Measurements from ENCODE around the gene KRTAP4-8.
"Not testable (repeated sequence)": the region's sequence is repeated elsewhere in the genome, so short reads cannot be mapped to it uniquely, and the experiment has no call there.

Gene KRTAP4-8

DNA sequence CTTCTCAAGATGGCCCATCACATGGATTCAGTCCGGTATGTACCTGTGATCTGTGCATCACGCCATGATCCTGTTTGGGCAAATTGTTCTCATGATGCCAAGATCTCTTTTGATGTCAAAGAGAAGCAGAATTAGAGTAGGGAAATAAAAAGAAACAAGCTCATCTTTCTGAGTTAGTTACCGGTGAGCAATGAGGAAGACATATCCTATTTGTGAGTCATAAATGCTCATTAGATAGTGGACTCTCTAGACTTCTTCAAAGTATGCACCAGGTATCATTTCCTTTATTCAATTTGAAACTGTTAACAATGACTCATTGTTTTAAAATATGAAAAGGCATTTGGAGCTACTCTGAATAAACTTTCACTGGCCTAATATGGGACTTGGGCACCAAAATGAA lies 34.0 kb upstream of the KRTAP4-8 start:
- TF ChIP-seq, protein P1, sequence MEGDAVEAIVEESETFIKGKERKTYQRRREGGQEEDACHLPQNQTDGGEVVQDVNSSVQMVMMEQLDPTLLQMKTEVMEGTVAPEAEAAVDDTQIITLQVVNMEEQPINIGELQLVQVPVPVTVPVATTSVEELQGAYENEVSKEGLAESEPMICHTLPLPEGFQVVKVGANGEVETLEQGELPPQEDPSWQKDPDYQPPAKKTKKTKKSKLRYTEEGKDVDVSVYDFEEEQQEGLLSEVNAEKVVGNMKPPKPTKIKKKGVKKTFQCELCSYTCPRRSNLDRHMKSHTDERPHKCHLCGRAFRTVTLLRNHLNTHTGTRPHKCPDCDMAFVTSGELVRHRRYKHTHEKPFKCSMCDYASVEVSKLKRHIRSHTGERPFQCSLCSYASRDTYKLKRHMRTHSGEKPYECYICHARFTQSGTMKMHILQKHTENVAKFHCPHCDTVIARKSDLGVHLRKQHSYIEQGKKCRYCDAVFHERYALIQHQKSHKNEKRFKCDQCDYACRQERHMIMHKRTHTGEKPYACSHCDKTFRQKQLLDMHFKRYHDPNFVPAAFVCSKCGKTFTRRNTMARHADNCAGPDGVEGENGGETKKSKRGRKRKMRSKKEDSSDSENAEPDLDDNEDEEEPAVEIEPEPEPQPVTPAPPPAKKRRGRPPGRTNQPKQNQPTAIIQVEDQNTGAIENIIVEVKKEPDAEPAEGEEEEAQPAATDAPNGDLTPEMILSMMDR (IDR thresholded peaks at IDR 0.05; ENCODE audit: low read depth, low read length) = no peak
- no peak for DNase-seq (ENCODE audit: extremely low read depth, low read depth)

DNA sequence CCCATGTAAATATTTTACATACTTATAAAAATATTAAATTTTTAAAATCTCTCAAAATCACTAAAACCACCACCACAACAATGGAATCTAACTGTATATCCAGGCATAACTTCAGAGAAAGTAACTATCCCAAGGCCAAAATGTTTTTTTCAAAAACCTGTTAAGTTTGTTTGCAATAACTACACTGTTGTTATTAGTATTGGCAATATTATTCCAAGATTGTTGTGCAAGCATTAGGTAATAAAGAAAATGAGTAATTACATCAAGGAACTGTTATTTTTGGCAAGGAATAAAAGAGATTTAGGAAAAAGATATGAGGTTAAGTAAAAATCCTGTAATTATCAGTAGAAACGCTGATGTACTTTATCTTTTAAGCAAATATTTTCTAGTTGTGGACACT lies 29.4 kb upstream of the KRTAP4-8 start:
- no peak for DNase-seq (ENCODE audit: extremely low read depth, low read depth)
- TF ChIP-seq, protein P1 (IDR thresholded peaks at IDR 0.05; ENCODE audit: low read depth, low read length) = no peak

DNA sequence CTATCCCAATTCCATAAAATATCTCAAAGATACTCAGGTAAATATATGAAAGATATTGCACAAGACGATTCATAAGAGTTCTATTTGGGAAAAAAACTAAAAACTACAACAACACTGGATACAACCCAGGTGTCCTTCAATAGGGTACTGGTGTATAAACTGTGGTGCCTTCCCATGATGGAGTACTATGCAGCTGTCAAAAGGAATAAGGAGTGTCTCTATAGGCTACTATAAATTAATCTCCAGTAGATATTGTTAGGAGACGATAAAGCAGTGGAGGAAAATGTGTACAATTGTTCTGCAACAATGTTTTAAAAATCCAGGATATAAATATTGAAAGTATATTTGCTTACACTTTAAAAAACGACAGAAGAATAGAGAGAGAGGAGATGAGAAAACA lies 28.5 kb upstream of the KRTAP4-8 start:
- DNase-seq (ENCODE audit: extremely low read depth, low read depth) = no peak
- TF ChIP-seq, protein P1 (IDR thresholded peaks at IDR 0.05; ENCODE audit: low read depth, low read length) = no peak

DNA sequence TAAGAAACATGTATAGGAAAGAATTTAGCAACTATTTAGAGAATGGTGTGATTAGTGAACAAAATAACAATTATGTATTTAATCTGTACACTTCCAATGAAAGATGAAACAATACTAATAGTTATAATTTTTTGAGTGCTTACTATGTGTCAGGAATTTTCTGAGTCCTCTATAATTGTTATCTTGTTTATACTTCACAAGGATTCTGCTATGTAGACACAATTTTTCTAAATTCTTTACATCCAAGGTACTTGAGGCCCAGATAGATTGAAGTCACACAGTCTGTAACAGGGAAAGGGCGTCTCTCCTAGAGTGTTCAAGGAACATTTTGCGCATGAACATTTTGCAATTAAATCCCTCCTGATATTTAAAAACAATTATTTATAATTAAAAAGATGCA lies 27.1 kb upstream of the KRTAP4-8 start:
- no peak for DNase-seq (ENCODE audit: extremely low read depth, low read depth)
- TF ChIP-seq, protein P1 (IDR thresholded peaks at IDR 0.05; ENCODE audit: low read depth, low read length) = no peak

DNA sequence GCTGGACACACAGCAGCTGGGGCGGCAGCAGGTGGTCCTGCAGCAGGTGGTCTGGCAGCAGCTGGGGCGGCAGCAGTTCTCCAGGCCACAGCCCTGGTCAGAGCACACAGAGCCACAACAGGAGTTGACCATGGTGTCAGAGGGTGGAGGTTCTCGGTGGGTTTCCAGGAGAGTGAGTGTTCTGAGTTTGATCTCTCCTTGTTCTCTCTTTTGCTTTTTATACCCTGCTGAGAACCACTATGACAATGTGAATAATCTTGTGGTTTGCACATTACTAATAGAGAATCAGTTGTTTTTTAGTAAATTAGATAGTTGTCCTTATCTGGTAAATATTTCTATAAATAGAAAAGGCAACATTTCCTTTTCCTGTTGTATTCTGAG lies 26.0 kb upstream of the KRTAP4-8 start, which contains the start of gene KRTAP4-12:
Gene KRTAP4-12, minus strand, starts transcription at position 192 of the 381 bp plus-strand sequence. Its CDS starts 60 bp downstream, at position 132.
- DNase-seq (ENCODE audit: extremely low read depth, low read depth) = not testable (repeated sequence)

DNA sequence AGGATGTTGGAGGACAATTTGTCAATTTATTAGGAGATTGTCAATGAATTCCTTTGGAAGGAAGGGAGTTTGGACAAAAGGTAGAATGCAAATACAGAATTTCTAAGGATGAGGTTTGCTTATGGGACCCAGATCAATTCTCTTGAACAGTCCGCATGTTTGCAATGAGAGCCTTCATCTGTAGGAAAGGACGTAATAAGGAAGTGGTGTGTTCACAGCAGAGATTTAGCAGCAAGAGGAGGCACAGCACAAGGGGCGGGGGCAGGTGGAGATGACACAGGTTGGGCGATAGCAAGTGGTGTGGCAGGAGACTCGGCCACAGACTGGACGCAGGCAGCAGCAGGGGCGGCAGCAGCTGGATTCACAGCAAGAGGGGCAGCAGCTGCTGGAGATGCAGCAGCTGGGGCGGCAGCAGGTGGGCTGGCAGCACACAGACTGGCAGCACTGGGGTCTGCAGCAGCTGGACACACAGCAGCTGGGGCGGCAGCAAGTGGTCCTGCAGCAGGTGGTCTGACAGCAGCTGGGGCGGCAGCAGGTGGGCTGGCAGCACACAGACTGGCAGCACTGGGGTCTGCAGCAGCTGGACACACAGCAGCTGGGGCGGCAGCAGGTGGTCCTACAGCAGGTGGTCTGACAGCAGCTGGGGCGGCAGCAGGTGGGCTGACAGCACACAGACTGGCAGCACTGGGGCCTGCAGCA lies 25.5 kb upstream of the KRTAP4-8 start:
- DNase-seq (ENCODE audit: extremely low read depth, low read depth) = not testable (repeated sequence)

DNA sequence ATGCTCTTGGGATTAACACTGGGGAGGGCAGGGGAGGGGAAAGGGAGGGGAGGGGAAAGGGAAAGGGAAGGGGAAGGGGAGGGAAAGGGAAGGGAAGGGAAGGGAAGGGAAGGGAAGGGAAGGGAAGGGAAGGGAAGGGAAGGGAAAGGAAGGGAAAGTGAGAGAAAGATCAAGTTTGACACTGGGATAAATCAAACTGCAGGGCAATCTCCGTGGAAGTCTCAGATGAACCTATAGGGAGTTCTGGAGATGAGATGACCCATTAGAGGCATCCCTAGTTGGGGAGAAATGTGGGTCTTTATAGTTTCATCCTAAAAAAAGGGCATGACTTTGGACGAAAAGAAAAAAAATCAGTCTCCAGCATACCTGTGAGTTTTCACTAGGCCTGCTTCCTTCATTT lies 23.8 kb upstream of the KRTAP4-8 start:
- DNase-seq (ENCODE audit: extremely low read depth, low read depth) = no peak
- TF ChIP-seq, protein P1 (IDR thresholded peaks at IDR 0.05; ENCODE audit: low read depth, low read length) = no peak

DNA sequence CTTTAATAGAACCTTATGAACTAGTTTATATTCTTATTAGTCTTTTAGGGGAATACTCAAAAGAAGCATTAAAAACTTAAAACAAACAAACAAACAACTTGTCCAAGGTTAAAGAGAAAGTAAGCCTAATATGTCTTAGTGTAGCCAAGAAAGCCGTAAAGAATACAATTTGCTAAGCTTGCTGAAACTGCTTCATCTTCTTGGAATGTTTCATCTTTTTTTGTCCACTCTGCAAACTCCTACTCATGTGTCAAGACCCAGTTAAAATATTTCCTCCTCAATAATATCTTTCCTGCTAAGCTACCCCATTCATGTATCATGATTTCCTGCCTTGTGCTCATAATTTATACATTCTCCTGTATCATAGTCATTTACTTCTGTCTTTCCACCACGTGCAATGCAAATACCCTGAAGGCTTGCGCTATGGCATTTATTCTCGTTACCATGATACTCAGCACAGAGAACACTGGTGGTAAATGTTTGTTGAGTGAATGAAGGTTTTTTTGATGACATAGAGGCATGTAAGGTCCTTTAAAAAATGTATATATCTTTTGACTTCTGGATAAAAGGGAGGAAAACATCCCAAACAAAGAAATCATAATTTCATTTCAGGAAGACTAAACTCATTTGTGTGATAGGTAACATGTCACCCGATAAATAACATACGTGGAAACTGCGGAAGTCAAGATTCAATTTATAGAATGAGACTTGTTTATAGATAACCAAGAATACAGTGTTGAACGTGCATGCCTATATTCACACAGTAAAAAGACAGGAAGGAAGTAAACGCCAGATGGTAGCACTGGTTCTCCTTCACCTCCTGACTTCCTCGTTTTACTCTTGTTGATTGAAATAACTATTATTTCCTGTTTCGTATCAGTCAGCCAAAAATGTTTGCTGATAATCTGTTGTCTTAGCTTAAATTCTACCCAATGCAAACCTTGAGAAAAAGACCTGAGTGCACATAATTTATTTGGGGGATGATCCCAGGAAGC lies 22.1 kb upstream of the KRTAP4-8 start:
- not testable (repeated sequence) for DNase-seq (ENCODE audit: extremely low read depth, low read depth)
